Spleen (tissue), 7 donors: Measurements from ENCODE around the gene FLVCR2.

Experiments
- CTCF ChIP-seq, 11 experiments: fragments of 200-600 bp in 7 of 11; fragments of 450-650 bp in 4 of 11; sonication (generic) in 4 of 11; IDR thresholded peaks in 8 of 11; conservative IDR thresholded peaks in 3 of 11; 1 replicate in 7 of 11; 2 replicates in 4 of 11; pipeline versions ENCODE4 v1.4.0 to v1.8.0; 2016 to 2021; ENCODE audit warnings: antibody characterized with exemption in 11 of 11, inconsistent platforms in 4 of 11, mild to moderate bottlenecking in 1 of 11
- POLR2A ChIP-seq, 3 donors: fragments of 450-650 bp; IDR thresholded peaks; one replicate each; pipeline ENCODE4 v1.5.1; 2017; ENCODE audit warnings: antibody characterized with exemption in 3 of 3, mild to moderate bottlenecking in 1 of 3
- POLR2AphosphoS5 ChIP-seq, 3 donors: sonication (generic); formaldehyde crosslinking; IDR thresholded peaks; one replicate each; pipeline ENCODE4 v1.5.1; 2017; ENCODE audit warnings: antibody characterized with exemption in 3 of 3
- donor health status: DM: no; HTN: no; CAD: no; lungs with moderate emphysema.
- donor health status: DM: no; HTN: no; CAD: no.
- donor health status: DM: no; HTN: no; CAD: no.

- no peak for TF ChIP-seq POLR2A (IDR thresholded peaks at IDR 0.05)
- no peak for TF ChIP-seq CTCF (IDR thresholded peaks at IDR 0.05 in 8 of 11, conservative IDR thresholded peaks at IDR 0.05 in 3 of 11)
- TF ChIP-seq POLR2AphosphoS5 (IDR thresholded peaks at IDR 0.05) = no peak
Observed at GRCh38 chr14:75579338-75579864, 981 bp downstream of the FLVCR2 start.
